Measurements from ENCODE around the gene DIP2C. TPM values are rescaled to one million over a fixed set of nuclear protein-coding genes. Genes with fewer than 3 reads are reported as not detected.

Gene DIP2C
- total RNA-seq, 1 experiment from 2014 or later = 11.0 TPM

DNA sequence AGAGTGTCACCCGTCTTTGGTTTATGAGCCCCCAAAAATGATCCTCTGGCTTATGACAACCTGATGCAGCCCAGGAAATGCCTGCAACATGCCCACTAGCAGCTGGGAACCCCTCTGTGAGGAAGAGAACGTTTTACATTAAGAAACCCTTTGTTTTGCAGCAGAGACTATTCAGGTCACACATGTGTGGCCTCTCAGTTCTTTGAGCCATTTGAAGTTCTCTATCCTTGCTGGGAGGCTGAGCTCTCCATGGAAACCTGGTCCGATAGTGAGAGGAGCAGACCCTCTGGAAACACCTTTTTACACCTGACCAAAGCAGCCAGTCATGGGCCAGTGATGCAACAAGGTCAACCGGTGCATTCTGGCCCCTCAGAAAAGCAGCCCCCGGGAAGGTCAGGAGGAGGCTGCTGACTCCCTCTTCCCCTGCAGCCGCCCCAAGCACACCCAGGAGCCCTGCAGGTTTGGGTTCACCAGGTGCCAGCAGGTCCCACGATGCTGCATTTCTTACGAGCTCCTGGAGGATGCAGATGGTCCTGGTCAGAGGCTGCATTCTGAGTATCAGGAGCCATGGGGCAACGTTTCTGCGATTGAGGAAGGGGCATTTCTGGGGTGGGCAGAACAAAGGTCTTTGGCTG lies 419.9 kb downstream of the DIP2C start (continued):
- no peak for TF ChIP-seq SMAD4 (CRISPR knock-in tag; IDR thresholded peaks at IDR 0.05)
- no peak for TF ChIP-seq ZBTB43 (CRISPR knock-in tag; IDR thresholded peaks at IDR 0.05)
- TF ChIP-seq TP53 (CRISPR knock-in tag; IDR thresholded peaks at IDR 0.05) = no peak
- TF ChIP-seq, protein P1, sequence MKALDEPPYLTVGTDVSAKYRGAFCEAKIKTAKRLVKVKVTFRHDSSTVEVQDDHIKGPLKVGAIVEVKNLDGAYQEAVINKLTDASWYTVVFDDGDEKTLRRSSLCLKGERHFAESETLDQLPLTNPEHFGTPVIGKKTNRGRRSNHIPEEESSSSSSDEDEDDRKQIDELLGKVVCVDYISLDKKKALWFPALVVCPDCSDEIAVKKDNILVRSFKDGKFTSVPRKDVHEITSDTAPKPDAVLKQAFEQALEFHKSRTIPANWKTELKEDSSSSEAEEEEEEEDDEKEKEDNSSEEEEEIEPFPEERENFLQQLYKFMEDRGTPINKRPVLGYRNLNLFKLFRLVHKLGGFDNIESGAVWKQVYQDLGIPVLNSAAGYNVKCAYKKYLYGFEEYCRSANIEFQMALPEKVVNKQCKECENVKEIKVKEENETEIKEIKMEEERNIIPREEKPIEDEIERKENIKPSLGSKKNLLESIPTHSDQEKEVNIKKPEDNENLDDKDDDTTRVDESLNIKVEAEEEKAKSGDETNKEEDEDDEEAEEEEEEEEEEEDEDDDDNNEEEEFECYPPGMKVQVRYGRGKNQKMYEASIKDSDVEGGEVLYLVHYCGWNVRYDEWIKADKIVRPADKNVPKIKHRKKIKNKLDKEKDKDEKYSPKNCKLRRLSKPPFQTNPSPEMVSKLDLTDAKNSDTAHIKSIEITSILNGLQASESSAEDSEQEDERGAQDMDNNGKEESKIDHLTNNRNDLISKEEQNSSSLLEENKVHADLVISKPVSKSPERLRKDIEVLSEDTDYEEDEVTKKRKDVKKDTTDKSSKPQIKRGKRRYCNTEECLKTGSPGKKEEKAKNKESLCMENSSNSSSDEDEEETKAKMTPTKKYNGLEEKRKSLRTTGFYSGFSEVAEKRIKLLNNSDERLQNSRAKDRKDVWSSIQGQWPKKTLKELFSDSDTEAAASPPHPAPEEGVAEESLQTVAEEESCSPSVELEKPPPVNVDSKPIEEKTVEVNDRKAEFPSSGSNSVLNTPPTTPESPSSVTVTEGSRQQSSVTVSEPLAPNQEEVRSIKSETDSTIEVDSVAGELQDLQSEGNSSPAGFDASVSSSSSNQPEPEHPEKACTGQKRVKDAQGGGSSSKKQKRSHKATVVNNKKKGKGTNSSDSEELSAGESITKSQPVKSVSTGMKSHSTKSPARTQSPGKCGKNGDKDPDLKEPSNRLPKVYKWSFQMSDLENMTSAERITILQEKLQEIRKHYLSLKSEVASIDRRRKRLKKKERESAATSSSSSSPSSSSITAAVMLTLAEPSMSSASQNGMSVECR (CRISPR knock-in tag; IDR thresholded peaks at IDR 0.05; ENCODE audit: borderline replicate concordance) = no peak
- no peak for TF ChIP-seq FOXP1 (CRISPR knock-in tag; IDR thresholded peaks at IDR 0.05; ENCODE audit: borderline replicate concordance)
- TF ChIP-seq NR1H2 (CRISPR knock-in tag; IDR thresholded peaks at IDR 0.05) = no peak

DNA sequence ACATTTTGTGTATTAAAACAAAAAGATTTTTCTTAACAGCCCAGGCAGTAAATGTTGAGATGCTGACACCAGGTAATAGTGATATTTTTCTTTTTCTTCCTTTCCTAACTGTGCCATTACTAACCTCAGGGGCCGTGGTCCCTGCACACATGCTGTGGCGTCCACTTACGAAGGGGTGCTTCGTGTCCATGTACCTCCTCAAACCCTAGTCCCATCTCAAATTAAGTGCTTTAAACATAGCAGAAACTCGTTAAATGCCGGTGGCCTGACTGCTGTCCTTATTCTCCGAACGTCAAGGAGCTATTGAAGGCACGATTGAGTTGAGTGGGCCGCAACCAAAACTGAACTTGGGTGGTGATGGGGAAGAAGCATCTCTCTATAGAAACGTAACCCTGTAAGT lies 421.8 kb downstream of the DIP2C start:
- ChIA-PET POLR2A (no interaction called here), CTCF (no interaction called here)
- H3K36me3 Mint-ChIP-seq = no peaks in the 10 kb centered on the region

DNA sequence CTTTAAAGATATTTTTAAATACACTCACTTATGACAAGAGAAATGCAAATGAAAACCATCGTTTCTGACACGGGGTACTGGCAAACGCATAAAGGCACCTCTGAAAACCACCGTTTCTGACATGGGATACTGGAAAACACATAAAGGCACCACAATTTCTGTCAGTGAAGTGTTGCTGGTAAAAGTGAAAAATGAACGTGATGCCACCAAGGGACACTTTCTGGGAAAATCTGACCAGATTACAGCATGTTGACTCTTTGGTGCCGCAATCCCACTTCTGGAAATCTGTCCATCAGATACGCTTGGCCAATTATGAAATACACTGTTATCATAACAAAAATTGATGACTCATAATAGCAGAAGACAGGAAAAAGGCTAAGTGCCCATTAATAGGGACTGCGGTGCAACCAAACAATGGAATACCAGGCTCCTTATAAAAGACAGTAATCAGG lies 422.5 kb downstream of the DIP2C start:
- ChIA-PET POLR2A (no interaction called here), CTCF (no interaction called here)
- ATAC-seq (no peak), DNase-seq (ENCODE audit: low spot score) (no peak)
- no peaks in the 10 kb centered on the region for H3K27me3 Mint-ChIP-seq (ENCODE audit: low read depth)
- no peaks in the 10 kb centered on the region for H3K36me3 Mint-ChIP-seq
- H3K9me3 Mint-ChIP-seq = no peaks in the 10 kb centered on the region
- no peak overlapping the region for H3K4me3 Mint-ChIP-seq
- H3K4me1 Mint-ChIP-seq = peaks cover 22% of the 10 kb centered on the region
- no peak overlapping the region for H3K27ac Mint-ChIP-seq
- TF ChIP-seq CREM (CRISPR knock-in tag; IDR thresholded peaks at IDR 0.05) (no peak), ATF1 (CRISPR knock-in tag; IDR thresholded peaks at IDR 0.05) (no peak), SP1 (CRISPR knock-in tag; conservative IDR thresholded peaks at IDR 0.05) (no peak), ETV6 (CRISPR knock-in tag; IDR thresholded peaks at IDR 0.05) (no peak), CTCF (IDR thresholded peaks at IDR 0.05) (no peak), FOXJ3 (CRISPR knock-in tag; IDR thresholded peaks at IDR 0.05; ENCODE audit: borderline replicate concordance) (no peak), CREB1 (CRISPR knock-in tag; IDR thresholded peaks at IDR 0.05) (no peak), GRHL2 (CRISPR knock-in tag; IDR thresholded peaks at IDR 0.05; ENCODE audit: insufficient replicate concordance, severe bottlenecking) (no peak), ZNF121 (CRISPR knock-in tag; IDR thresholded peaks at IDR 0.05) (no peak)
- TF ChIP-seq, protein P2, sequence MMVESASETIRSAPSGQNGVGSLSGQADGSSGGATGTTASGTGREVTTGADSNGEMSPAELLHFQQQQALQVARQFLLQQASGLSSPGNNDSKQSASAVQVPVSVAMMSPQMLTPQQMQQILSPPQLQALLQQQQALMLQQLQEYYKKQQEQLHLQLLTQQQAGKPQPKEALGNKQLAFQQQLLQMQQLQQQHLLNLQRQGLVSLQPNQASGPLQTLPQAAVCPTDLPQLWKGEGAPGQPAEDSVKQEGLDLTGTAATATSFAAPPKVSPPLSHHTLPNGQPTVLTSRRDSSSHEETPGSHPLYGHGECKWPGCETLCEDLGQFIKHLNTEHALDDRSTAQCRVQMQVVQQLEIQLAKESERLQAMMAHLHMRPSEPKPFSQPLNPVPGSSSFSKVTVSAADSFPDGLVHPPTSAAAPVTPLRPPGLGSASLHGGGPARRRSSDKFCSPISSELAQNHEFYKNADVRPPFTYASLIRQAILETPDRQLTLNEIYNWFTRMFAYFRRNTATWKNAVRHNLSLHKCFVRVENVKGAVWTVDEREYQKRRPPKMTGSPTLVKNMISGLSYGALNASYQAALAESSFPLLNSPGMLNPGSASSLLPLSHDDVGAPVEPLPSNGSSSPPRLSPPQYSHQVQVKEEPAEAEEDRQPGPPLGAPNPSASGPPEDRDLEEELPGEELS (CRISPR knock-in tag; IDR thresholded peaks at IDR 0.05) = no peak
- TF ChIP-seq, protein P3, sequence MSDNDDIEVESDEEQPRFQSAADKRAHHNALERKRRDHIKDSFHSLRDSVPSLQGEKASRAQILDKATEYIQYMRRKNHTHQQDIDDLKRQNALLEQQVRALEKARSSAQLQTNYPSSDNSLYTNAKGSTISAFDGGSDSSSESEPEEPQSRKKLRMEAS (CRISPR knock-in tag; IDR thresholded peaks at IDR 0.05) = no peak
- TF ChIP-seq, protein P1 (CRISPR knock-in tag; IDR thresholded peaks at IDR 0.05; ENCODE audit: borderline replicate concordance) = no peak

More for the DNA sequence above, 421.8 kb downstream of the DIP2C start:
- TF ChIP-seq ZNF219 (CRISPR knock-in tag; IDR thresholded peaks at IDR 0.05; ENCODE audit: borderline replicate concordance) = no peak
- no peaks in the 10 kb centered on the region for H3K27me3 Mint-ChIP-seq (ENCODE audit: low read depth)
- no peak for ATAC-seq
- no peaks in the 10 kb centered on the region for H3K9me3 Mint-ChIP-seq
- peaks cover 22% of the 10 kb centered on the region for H3K4me1 Mint-ChIP-seq
- DNase-seq (ENCODE audit: low spot score) = no peak
- no peak overlapping the region for H3K27ac Mint-ChIP-seq
- no peak overlapping the region for H3K4me3 Mint-ChIP-seq

Data from WTC11 (cell line).